CD14-positive monocyte (primary cell): ENCODE data around the gene HLCS. TPM values are rescaled to one million over a fixed set of nuclear protein-coding genes. Genes with fewer than 3 reads are reported as not detected.

ENCODE experiments used
- DNase-seq, 3 donors: peaks; one replicate each; pipeline ENCODE4 v3.0.0-alpha.2; 2011 to 2022
- H2AFZ ChIP-seq: 2 replicates; pipeline ENCODE4 v1.6.0; 2012; ENCODE audit warnings: mild to moderate bottlenecking, low read depth, low read length, inconsistent platforms; ENCODE audit not compliant: insufficient read depth, poor library complexity, severe bottlenecking
- H3K27ac ChIP-seq, 2 donors: 1 replicate in 1 of 2; 2 replicates in 1 of 2; pipeline ENCODE4 v1.5.1; 2012 to 2013; ENCODE audit warnings: low read length in 2 of 2, control low read depth in 1 of 2, inconsistent platforms in 1 of 2, low read depth in 1 of 2, mild to moderate bottlenecking in 1 of 2
- H3K27me3 ChIP-seq, 2 donors: one replicate each; pipeline versions ENCODE4 v1.6.0 to v1.6.1; 2011 to 2013; ENCODE audit warnings: low read length in 2 of 2; ENCODE audit not compliant: control insufficient read depth in 2 of 2, insufficient read depth in 2 of 2
- H3K36me3 ChIP-seq, 2 donors: replicated peaks in 1 of 2; 1 replicate in 1 of 2; 2 replicates in 1 of 2; pipeline versions ENCODE4 v1.5.1 to v1.6.1; 2012 to 2013; ENCODE audit warnings: low read length in 2 of 2, control low read depth in 1 of 2, inconsistent platforms in 1 of 2, mild to moderate bottlenecking in 1 of 2; ENCODE audit not compliant: insufficient read depth in 2 of 2, control insufficient read depth in 1 of 2
- H3K4me1 ChIP-seq, 2 donors: 1 replicate in 1 of 2; 2 replicates in 1 of 2; pipeline versions ENCODE4 v1.5.1 to v1.6.1; 2012 to 2013; ENCODE audit warnings: low read length in 2 of 2, control low read depth in 1 of 2, inconsistent platforms in 1 of 2, mild to moderate bottlenecking in 1 of 2, moderate library complexity in 1 of 2; ENCODE audit not compliant: insufficient read depth in 2 of 2, control insufficient read depth in 1 of 2
- H3K4me2 ChIP-seq: replicated peaks from 2 replicates; pipeline ENCODE3; 2012; ENCODE audit warnings: low read length, moderate library complexity, mild to moderate bottlenecking; ENCODE audit not compliant: poor library complexity, severe bottlenecking; ENCODE audit errors: extremely low read depth
- H3K4me3 ChIP-seq, 3 experiments: fragments of 200-600 bp in 1 of 3; sonication (generic) in 1 of 3; replicated peaks in 1 of 3; 1 replicate in 2 of 3; 2 replicates in 1 of 3; pipeline ENCODE4 v1.5.1; 2011 to 2013; ENCODE audit warnings: low read length in 3 of 3, mild to moderate bottlenecking in 3 of 3, control low read depth in 2 of 3, low read depth in 2 of 3, inconsistent platforms in 1 of 3, moderate library complexity in 1 of 3
- H3K79me2 ChIP-seq: 2 replicates; pipeline ENCODE4 v1.6.0; 2012; ENCODE audit warnings: mild to moderate bottlenecking, control low read depth, inconsistent platforms, low read length, moderate library complexity; ENCODE audit not compliant: insufficient read depth
- H3K9ac ChIP-seq: 2 replicates; pipeline ENCODE4 v1.6.0; 2017; ENCODE audit warnings: low read length, mild to moderate bottlenecking; ENCODE audit not compliant: insufficient read depth, poor library complexity, severe bottlenecking
- H3K9me3 ChIP-seq, 2 donors: replicated peaks in 1 of 2; 1 replicate in 1 of 2; 2 replicates in 1 of 2; pipeline versions ENCODE4 v1.5.1 to v1.6.1; 2012 to 2013; ENCODE audit warnings: low read length in 2 of 2, control low read depth in 1 of 2; ENCODE audit not compliant: control insufficient read depth in 1 of 2, insufficient read depth in 1 of 2
- H4K20me1 ChIP-seq: 2 replicates; pipeline ENCODE4 v1.6.0; 2012; ENCODE audit warnings: mild to moderate bottlenecking, low read length, control low read depth, moderate library complexity; ENCODE audit not compliant: insufficient read depth
- H3K27ac Mint-ChIP-seq, 7 donors: one replicate each; pipeline ENCODE4 v1.8.0; 2020; ENCODE audit warnings: mild to moderate bottlenecking in 7 of 7, mixed read lengths in 7 of 7, moderate library complexity in 6 of 7, inconsistent platforms in 2 of 7
- H3K27me3 Mint-ChIP-seq, 3 donors: one replicate each; pipeline ENCODE4 v1.8.0; 2021 to 2022; ENCODE audit warnings: low read depth in 3 of 3, mild to moderate bottlenecking in 3 of 3, mixed read lengths in 3 of 3, moderate library complexity in 3 of 3, inconsistent platforms in 1 of 3
- H3K36me3 Mint-ChIP-seq, 2 donors: one replicate each; pipeline ENCODE4 v1.8.0; 2020; ENCODE audit warnings: mixed read lengths in 2 of 2, inconsistent platforms in 1 of 2, mild to moderate bottlenecking in 1 of 2
- H3K4me1 Mint-ChIP-seq: one replicate; pipeline ENCODE4 v1.8.0; 2020; ENCODE audit warnings: mild to moderate bottlenecking, mixed read lengths
- H3K4me3 Mint-ChIP-seq, 2 donors: one replicate each; pipeline ENCODE4 v1.8.0; 2020; ENCODE audit warnings: mild to moderate bottlenecking in 2 of 2, mixed read lengths in 2 of 2, moderate library complexity in 1 of 2
- H3K9me3 Mint-ChIP-seq, 7 donors: one replicate each; pipeline ENCODE4 v1.8.0; 2020 to 2022; ENCODE audit warnings: mixed read lengths in 7 of 7, mild to moderate bottlenecking in 6 of 7, moderate library complexity in 6 of 7, inconsistent platforms in 2 of 7
- WGBS: methylation state at CpG from one replicate; pipeline ENCODE4 v1.1.5; 2013; ENCODE audit warnings: missing lambda C conversion rate; ENCODE audit not compliant: insufficient coverage; 5-methylcytosine and 5-hydroxymethylcytosine counted together
- intact Hi-C, 2 donors: fragments of 100-400 bp; cut with micrococcal nuclease; formaldehyde crosslinking; loops; one replicate each; pipeline versions ENCODE4 v1.15.0 to v1.15.1; 2023
- polyA plus RNA-seq, 3 donors: library from polyadenylated mRNA; depleted of rRNA in 1 of 3; unstranded in 2 of 3; stranded (reverse) in 1 of 3; fragments of 300-500 nt in 2 of 3; fragments of >200 nt in 1 of 3; fragmentation: Illumina TruSeq in 2 of 3; gene quantifications; 1 replicate in 2 of 3; 2 replicates in 1 of 3; pipeline ENCODE4 v1.2.3, GENCODE V29; 2012 to 2021
- TF ChIP-seq, protein P1 (sequence below): fragments of 200-600 bp; IDR thresholded peaks from one replicate; pipeline ENCODE4 v1.8.0; 2022; ENCODE audit warnings: antibody characterized with exemption, mild to moderate bottlenecking

HLCS gene
- polyA plus RNA-seq, 3 donors, result 2.1 to 3.1 (median 2.2) TPM

DNA sequence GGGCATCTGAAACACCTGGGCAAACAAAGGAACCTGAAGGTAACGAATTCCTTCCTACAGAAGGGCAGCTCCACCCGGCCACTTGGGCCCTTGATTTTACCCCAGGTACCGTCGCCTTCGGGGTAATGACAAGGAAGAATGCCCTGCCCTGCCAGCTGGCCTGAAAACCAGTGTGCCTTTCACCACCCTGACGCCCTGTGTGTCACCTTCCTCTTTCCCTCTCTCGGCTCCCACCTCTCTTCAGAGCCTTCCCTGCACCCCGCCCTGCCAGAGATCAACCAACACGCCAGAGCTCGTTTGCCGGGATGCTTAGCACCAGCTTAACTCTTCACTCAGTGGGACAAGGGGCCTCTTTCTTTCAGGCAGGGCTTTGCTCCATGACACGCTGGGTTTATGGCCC is 181.5 kb downstream of the HLCS start:
- no peaks in the 10 kb centered on the region for H3K36me3 ChIP-seq
- H3K9ac ChIP-seq, result no peak overlapping the region
- H3K79me2 ChIP-seq, result no peaks in the 10 kb centered on the region
- H3K27ac Mint-ChIP-seq, result no peak overlapping the region
- H3K27ac ChIP-seq, result no peak overlapping the region
- H4K20me1 ChIP-seq, result no peaks in the 10 kb centered on the region
- no peak overlapping the region for H3K4me3 ChIP-seq
- H3K27me3 Mint-ChIP-seq, result peaks cover 0 to 3% (median 0%) of the 10 kb centered on the region in 3 donors
- H3K9me3 ChIP-seq, result no peaks in the 10 kb centered on the region
- WGBS, result 86% methylated on average over 9 of the region's 12 CpGs
- TF ChIP-seq, protein P1, sequence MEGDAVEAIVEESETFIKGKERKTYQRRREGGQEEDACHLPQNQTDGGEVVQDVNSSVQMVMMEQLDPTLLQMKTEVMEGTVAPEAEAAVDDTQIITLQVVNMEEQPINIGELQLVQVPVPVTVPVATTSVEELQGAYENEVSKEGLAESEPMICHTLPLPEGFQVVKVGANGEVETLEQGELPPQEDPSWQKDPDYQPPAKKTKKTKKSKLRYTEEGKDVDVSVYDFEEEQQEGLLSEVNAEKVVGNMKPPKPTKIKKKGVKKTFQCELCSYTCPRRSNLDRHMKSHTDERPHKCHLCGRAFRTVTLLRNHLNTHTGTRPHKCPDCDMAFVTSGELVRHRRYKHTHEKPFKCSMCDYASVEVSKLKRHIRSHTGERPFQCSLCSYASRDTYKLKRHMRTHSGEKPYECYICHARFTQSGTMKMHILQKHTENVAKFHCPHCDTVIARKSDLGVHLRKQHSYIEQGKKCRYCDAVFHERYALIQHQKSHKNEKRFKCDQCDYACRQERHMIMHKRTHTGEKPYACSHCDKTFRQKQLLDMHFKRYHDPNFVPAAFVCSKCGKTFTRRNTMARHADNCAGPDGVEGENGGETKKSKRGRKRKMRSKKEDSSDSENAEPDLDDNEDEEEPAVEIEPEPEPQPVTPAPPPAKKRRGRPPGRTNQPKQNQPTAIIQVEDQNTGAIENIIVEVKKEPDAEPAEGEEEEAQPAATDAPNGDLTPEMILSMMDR, result no peak
- intact Hi-C loops, result no loop called here
- H3K4me1 ChIP-seq, result no peaks in the 10 kb centered on the region
- H3K4me2 ChIP-seq, result no peak overlapping the region
- H3K4me3 Mint-ChIP-seq, result no peak overlapping the region
- no peaks in the 10 kb centered on the region for H3K36me3 Mint-ChIP-seq
- no peak for DNase-seq
- H3K4me1 Mint-ChIP-seq, result no peaks in the 10 kb centered on the region
- no peak overlapping the region for H2AFZ ChIP-seq
- H3K9me3 Mint-ChIP-seq, result peaks cover 0 to 4% (median 1%) of the 10 kb centered on the region in 7 donors
- H3K27me3 ChIP-seq, result no peaks in the 10 kb centered on the region

- peaks cover 0 to 4% (median 2%) of the 10 kb centered on the region in 7 donors for H3K9me3 Mint-ChIP-seq
- no peak overlapping the region for H3K4me2 ChIP-seq
- no peak overlapping the region for H2AFZ ChIP-seq
- H3K36me3 Mint-ChIP-seq, result no peaks in the 10 kb centered on the region
- DNase-seq, result no peak
- no peaks in the 10 kb centered on the region for H3K79me2 ChIP-seq
- WGBS, result 96% methylated on average over 6 of the region's 8 CpGs
- H3K4me1 Mint-ChIP-seq, result no peaks in the 10 kb centered on the region
- H3K4me1 ChIP-seq, result no peaks in the 10 kb centered on the region
- no peak overlapping the region for H3K27ac ChIP-seq
- no peak overlapping the region for H3K9ac ChIP-seq
- intact Hi-C loops, result no loop called here
- no peaks in the 10 kb centered on the region for H4K20me1 ChIP-seq
- H3K9me3 ChIP-seq, result no peaks in the 10 kb centered on the region
- no peaks in the 10 kb centered on the region for H3K27me3 ChIP-seq
- H3K36me3 ChIP-seq, result no peaks in the 10 kb centered on the region
- H3K4me3 ChIP-seq, result no peak overlapping the region
- H3K4me3 Mint-ChIP-seq, result no peak overlapping the region
- TF ChIP-seq, protein P1, result no peak
- H3K27me3 Mint-ChIP-seq, result peaks cover 0 to 3% (median 2%) of the 10 kb centered on the region in 3 donors
- H3K27ac Mint-ChIP-seq, result no peak overlapping the region
Observed at GRCh38 chr21:36783612-36784374, 182.7 kb downstream of the HLCS start.
